ENCODE data around the gene SHANK1.

The SHANK1 gene

DNA sequence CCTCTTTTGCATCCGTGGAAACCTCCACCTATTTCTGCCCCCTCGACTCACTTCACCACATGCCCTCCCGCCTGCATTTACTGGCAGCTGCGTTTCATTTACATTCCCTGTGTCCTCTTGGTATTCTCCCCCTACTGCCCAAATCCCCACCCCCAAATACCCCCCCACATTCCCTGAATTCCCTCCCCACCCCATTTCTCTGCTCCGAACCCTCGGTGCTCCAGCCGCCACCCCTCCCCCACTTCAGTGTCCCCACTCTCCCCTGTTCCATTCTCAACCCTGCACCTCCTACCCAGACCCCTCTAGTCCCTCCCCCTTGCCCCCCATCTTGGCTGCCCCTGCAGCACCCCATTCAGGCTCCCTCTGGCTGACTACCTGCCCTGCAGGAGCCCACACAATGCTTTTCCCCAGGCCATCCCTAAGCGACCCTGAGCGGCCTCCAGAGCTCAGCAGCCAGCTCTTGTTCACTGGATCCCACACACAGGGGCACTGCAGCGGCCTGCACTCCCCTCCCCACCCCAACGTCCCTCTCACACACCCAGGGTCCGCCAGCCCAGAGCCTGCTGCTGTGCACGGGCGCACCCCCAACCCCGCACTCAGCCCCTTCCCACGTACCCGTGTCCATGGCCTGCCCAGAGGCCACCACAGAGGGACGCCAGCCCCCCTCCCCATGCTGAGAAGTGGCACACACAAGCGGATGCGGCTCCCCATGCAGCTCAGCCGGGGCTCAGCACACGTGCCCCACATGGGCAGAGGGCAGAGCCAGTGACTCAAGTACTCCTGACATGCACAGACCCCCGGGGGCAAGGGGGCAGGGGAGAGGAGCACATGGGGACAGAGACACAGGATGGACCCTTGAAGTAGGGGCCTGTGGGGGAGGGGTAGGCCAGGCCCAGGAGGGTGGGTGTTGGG is 26.3 kb downstream of the SHANK1 start:
- Histone ChIP-seq H3K36me3 (replicated peaks; ENCODE audit: low read depth, low read length) (no peaks in the 10 kb centered on the region), H2AFZ (ENCODE audit: low read depth, low read length) (no peak overlapping the region), H3K9me3 (ENCODE audit: insufficient read depth, low read length) (no peaks in the 10 kb centered on the region), H4K20me1 (ENCODE audit: insufficient read depth, low read length) (no peaks in the 10 kb centered on the region), H3K4me1 (ENCODE audit: low read length) (no peaks in the 10 kb centered on the region), H3K9ac (ENCODE audit: low read length) (no peak overlapping the region), H3K79me2 (ENCODE audit: low read length) (no peaks in the 10 kb centered on the region), H3K27ac (ENCODE audit: low read length) (no peak overlapping the region), H3K27me3 (ENCODE audit: low read depth, low read length) (peaks cover 16% of the 10 kb centered on the region), H3K4me2 (ENCODE audit: low read length) (no peak overlapping the region), H3K4me3 (ENCODE audit: low read length) (no peak overlapping the region)
- TF ChIP-seq, protein P1, sequence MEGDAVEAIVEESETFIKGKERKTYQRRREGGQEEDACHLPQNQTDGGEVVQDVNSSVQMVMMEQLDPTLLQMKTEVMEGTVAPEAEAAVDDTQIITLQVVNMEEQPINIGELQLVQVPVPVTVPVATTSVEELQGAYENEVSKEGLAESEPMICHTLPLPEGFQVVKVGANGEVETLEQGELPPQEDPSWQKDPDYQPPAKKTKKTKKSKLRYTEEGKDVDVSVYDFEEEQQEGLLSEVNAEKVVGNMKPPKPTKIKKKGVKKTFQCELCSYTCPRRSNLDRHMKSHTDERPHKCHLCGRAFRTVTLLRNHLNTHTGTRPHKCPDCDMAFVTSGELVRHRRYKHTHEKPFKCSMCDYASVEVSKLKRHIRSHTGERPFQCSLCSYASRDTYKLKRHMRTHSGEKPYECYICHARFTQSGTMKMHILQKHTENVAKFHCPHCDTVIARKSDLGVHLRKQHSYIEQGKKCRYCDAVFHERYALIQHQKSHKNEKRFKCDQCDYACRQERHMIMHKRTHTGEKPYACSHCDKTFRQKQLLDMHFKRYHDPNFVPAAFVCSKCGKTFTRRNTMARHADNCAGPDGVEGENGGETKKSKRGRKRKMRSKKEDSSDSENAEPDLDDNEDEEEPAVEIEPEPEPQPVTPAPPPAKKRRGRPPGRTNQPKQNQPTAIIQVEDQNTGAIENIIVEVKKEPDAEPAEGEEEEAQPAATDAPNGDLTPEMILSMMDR (IDR thresholded peaks at IDR 0.05; ENCODE audit: low read depth, low read length) = no peak
- TF ChIP-seq EZH2phosphoT487 (IDR thresholded peaks at IDR 0.05; ENCODE audit: low read depth) = no peak

DNA sequence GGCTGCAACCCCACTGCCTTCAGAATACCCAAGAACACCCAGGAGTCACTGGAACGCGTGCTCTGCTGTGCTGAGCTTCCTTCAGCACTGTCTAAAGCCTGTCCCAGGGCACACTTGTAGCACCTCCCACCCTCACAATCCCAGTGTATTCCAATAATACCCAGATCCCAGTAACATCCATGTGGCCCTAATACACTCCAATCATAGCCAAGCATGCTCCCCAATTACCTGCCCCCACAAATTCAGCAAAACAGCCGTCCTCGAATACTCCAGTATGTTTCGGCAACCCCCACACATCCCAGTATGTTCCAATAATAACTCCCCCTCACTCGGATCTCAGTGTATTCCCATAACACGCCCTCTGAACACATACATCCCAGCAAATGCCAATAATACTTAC is 29.2 kb downstream of the SHANK1 start:
- Histone ChIP-seq H3K9ac (ENCODE audit: low read length) (no peak overlapping the region), H3K4me1 (ENCODE audit: low read length) (no peaks in the 10 kb centered on the region), H2AFZ (ENCODE audit: low read depth, low read length) (no peak overlapping the region), H3K9me3 (ENCODE audit: insufficient read depth, low read length) (no peaks in the 10 kb centered on the region), H4K20me1 (ENCODE audit: insufficient read depth, low read length) (no peaks in the 10 kb centered on the region), H3K79me2 (ENCODE audit: low read length) (no peaks in the 10 kb centered on the region), H3K4me3 (ENCODE audit: low read length) (no peak overlapping the region), H3K36me3 (replicated peaks; ENCODE audit: low read depth, low read length) (no peaks in the 10 kb centered on the region), H3K27ac (ENCODE audit: low read length) (no peak overlapping the region), H3K4me2 (ENCODE audit: low read length) (no peak overlapping the region), H3K27me3 (ENCODE audit: low read depth, low read length) (peaks cover 9% of the 10 kb centered on the region)
- no peak for TF ChIP-seq EZH2phosphoT487 (IDR thresholded peaks at IDR 0.05; ENCODE audit: low read depth)
- TF ChIP-seq, protein P1 (IDR thresholded peaks at IDR 0.05; ENCODE audit: low read depth, low read length) = no peak

DNA sequence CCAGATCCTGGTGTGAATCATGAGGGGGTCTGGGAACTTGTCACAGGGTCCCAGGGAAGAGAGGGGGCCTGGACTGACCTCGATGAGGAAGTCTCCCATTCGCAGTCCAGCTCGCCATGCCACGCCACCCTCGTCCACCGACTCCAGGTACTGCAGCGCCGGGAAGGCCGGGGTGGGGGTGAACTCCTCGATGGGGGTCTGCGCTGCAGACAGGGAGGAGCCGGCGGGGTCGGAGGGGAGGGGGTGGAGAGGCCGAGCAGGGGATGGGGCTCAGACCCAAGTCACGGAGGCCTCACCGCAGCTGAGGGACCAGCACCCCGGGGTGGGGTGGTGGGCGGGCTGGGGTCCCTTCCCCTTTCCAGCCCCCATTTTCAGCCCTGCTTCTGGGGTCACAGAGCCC is 30.8 kb downstream of the SHANK1 start:
- Histone ChIP-seq H4K20me1 (ENCODE audit: insufficient read depth, low read length) (no peaks in the 10 kb centered on the region), H3K79me2 (ENCODE audit: low read length) (no peaks in the 10 kb centered on the region), H3K36me3 (replicated peaks; ENCODE audit: low read depth, low read length) (no peaks in the 10 kb centered on the region), H3K4me3 (ENCODE audit: low read length) (no peak overlapping the region), H3K4me2 (ENCODE audit: low read length) (no peak overlapping the region), H3K27me3 (ENCODE audit: low read depth, low read length) (peaks cover 20% of the 10 kb centered on the region), H3K9ac (ENCODE audit: low read length) (no peak overlapping the region), H3K27ac (ENCODE audit: low read length) (no peak overlapping the region), H2AFZ (ENCODE audit: low read depth, low read length) (no peak overlapping the region), H3K9me3 (ENCODE audit: insufficient read depth, low read length) (no peaks in the 10 kb centered on the region), H3K4me1 (ENCODE audit: low read length) (peaks cover 2% of the 10 kb centered on the region; the same call in 1 of the 2 replicates)
- TF ChIP-seq EZH2phosphoT487 (IDR thresholded peaks at IDR 0.05; ENCODE audit: low read depth) = no peak
- TF ChIP-seq, protein P1 (IDR thresholded peaks at IDR 0.05; ENCODE audit: low read depth, low read length) = no peak

DNA sequence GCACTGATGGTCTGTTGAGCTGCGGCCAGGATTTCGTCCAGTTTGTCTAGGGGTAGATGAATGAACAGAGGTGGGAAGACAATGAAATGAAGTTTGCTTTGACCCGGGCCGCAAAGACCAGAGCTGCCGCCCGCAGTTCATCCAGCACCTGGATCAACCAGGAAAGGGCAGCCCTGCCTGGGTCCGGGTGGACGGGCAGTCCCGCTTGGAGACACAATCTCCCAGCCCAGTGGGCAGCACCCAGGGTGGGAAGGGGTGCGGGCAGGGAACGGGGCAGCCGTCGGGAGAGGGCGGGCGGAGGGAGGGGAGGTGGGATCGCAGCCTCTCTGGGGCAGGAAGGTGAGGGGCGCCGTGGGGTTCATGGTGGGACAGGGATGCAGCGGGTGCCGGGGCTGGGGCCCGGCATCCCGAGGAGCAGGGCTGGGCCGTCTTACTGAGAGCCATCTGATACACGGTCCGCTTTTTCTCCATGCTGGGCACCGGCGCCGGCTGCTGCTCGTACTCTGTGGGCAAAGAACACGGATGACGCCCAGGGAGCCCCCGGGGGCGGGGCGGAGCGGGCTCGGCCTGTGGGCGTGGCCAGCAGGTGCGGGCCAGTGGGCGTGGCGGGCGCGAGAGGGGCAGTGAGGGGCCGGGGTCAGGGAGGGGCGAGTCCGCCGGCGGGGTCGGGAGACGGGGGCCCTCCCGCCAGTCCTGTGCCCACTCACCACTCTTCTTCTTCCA is 33.1 kb downstream of the SHANK1 start:
- H3K4me1 ChIP-seq (ENCODE audit: low read length) = peaks cover 8% of the 10 kb centered on the region; the same call in 1 of the 2 replicates
- peaks cover 35% of the 10 kb centered on the region for H3K27me3 ChIP-seq (ENCODE audit: low read depth, low read length)
- no peak overlapping the region for H3K9ac ChIP-seq (ENCODE audit: low read length)
- TF ChIP-seq EZH2phosphoT487 (IDR thresholded peaks at IDR 0.05; ENCODE audit: low read depth) = no peak
- TF ChIP-seq, protein P1 (IDR thresholded peaks at IDR 0.05; ENCODE audit: low read depth, low read length) = no peak
- no peaks in the 10 kb centered on the region for H3K9me3 ChIP-seq (ENCODE audit: insufficient read depth, low read length)
- H3K27ac ChIP-seq (ENCODE audit: low read length) = no peak overlapping the region
- H4K20me1 ChIP-seq (ENCODE audit: insufficient read depth, low read length) = no peaks in the 10 kb centered on the region
- H2AFZ ChIP-seq (ENCODE audit: low read depth, low read length) = no peak overlapping the region
- H3K4me2 ChIP-seq (ENCODE audit: low read length) = no peak overlapping the region
- no peak overlapping the region for H3K4me3 ChIP-seq (ENCODE audit: low read length)
- H3K79me2 ChIP-seq (ENCODE audit: low read length) = no peaks in the 10 kb centered on the region
- no peaks in the 10 kb centered on the region for H3K36me3 ChIP-seq (replicated peaks; ENCODE audit: low read depth, low read length)
